ENCODE data around the gene MYO1E.

- no peak for TF ChIP-seq ISL1 (CRISPR knock-in tag; IDR thresholded peaks at IDR 0.05)
- TF ChIP-seq ARNTL (CRISPR knock-in tag; IDR thresholded peaks at IDR 0.05; ENCODE audit: borderline replicate concordance, low read depth), result no peak
- TF ChIP-seq ZFP30 (CRISPR knock-in tag; IDR thresholded peaks at IDR 0.05), result no peak
Observed at GRCh38 chr15:59372352-59373211, at the start of gene MYO1E.
